ENCODE measurements around the gene TBRG4.

DNA sequence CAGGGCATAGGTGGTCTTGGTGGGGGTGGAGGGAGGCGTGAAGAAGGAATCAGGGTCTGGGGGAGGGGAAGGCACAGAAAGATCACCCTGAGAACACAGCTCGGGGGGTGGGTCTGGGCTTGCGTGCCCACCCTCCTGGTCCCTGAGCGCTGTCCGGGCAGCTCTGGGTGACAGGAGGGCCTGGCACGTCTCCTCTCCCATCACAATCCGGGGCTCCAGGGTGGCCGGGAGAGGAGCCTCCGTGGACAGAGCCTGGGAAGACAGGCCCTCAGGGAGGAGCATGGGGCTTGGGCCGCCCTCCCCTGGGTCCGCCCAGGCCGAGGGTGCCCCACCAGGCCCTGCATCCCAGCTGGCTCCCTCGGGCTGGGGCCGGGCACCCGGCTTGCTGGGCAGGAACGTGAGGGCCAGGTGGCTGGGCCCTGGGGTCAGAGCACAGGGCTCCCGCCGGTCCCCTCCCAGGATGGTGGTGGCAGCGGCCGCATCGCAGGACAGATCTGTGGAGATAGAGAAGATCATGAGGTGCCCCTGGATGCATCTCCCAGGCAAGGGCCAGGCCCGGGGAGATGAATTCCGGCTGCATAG is 25.8 kb downstream of the TBRG4 start:
- TF ChIP-seq POLR2AphosphoS5 (IDR thresholded peaks at IDR 0.05; ENCODE audit: insufficient read depth, low read depth, low read length): no peak
- TF ChIP-seq, protein P1, sequence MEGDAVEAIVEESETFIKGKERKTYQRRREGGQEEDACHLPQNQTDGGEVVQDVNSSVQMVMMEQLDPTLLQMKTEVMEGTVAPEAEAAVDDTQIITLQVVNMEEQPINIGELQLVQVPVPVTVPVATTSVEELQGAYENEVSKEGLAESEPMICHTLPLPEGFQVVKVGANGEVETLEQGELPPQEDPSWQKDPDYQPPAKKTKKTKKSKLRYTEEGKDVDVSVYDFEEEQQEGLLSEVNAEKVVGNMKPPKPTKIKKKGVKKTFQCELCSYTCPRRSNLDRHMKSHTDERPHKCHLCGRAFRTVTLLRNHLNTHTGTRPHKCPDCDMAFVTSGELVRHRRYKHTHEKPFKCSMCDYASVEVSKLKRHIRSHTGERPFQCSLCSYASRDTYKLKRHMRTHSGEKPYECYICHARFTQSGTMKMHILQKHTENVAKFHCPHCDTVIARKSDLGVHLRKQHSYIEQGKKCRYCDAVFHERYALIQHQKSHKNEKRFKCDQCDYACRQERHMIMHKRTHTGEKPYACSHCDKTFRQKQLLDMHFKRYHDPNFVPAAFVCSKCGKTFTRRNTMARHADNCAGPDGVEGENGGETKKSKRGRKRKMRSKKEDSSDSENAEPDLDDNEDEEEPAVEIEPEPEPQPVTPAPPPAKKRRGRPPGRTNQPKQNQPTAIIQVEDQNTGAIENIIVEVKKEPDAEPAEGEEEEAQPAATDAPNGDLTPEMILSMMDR (IDR thresholded peaks at IDR 0.05; ENCODE audit: extremely low read depth in 1 of 2, insufficient read depth in 1 of 2, low read depth in 1 of 2, low read length in 2 of 2): no peak
